ENCODE measurements around the gene ODF2.

The ODF2 gene

GRCh38 chr9:128529191-128529590 lies 73.4 kb downstream of the ODF2 start:
- no peaks in the 10 kb centered on the region for H3K27me3 ChIP-seq (ENCODE audit: insufficient read depth, low read length, poor library complexity)
- H3K9ac ChIP-seq (ENCODE audit: low read depth, low read length), result no peak overlapping the region
- H3K79me2 ChIP-seq (ENCODE audit: insufficient read depth, low read length), result no peaks in the 10 kb centered on the region
- no peak for ATAC-seq (ENCODE audit: insufficient read depth, low read depth)
- no peaks in the 10 kb centered on the region for H3K4me1 ChIP-seq (ENCODE audit: insufficient read depth, low read length)
- H2AFZ ChIP-seq (ENCODE audit: low read depth, low read length), result no peak overlapping the region
- H3K9me3 ChIP-seq (ENCODE audit: insufficient read depth, low read length, severe bottlenecking), result no peaks in the 10 kb centered on the region
- no peak for TF ChIP-seq EZH2 (IDR thresholded peaks at IDR 0.05; ENCODE audit: borderline replicate concordance, low read depth, low read length, severe bottlenecking)
- TF ChIP-seq, protein P1, sequence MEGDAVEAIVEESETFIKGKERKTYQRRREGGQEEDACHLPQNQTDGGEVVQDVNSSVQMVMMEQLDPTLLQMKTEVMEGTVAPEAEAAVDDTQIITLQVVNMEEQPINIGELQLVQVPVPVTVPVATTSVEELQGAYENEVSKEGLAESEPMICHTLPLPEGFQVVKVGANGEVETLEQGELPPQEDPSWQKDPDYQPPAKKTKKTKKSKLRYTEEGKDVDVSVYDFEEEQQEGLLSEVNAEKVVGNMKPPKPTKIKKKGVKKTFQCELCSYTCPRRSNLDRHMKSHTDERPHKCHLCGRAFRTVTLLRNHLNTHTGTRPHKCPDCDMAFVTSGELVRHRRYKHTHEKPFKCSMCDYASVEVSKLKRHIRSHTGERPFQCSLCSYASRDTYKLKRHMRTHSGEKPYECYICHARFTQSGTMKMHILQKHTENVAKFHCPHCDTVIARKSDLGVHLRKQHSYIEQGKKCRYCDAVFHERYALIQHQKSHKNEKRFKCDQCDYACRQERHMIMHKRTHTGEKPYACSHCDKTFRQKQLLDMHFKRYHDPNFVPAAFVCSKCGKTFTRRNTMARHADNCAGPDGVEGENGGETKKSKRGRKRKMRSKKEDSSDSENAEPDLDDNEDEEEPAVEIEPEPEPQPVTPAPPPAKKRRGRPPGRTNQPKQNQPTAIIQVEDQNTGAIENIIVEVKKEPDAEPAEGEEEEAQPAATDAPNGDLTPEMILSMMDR (IDR thresholded peaks at IDR 0.05; ENCODE audit: borderline replicate concordance, extremely low read depth, low read length, poor library complexity, severe bottlenecking), result no peak
- H3K36me3 ChIP-seq (ENCODE audit: insufficient read depth, low read length), result peaks cover 70% of the 10 kb centered on the region
- no peak overlapping the region for H3K27ac ChIP-seq (ENCODE audit: low read length)
- H3K4me3 ChIP-seq (ENCODE audit: low read depth in 1 of 2, low read length in 2 of 2), result no peak overlapping the region
- DNase-seq, result no peak
- H3K4me2 ChIP-seq (ENCODE audit: insufficient read depth, low read length), result no peak overlapping the region
- H4K20me1 ChIP-seq (ENCODE audit: insufficient read depth, low read length), result no peaks in the 10 kb centered on the region

- peaks cover 67% of the 10 kb centered on the region for H3K36me3 ChIP-seq (ENCODE audit: insufficient read depth, low read length)
- DNase-seq, result no peak
- ATAC-seq (ENCODE audit: insufficient read depth, low read depth), result no peak
- no peaks in the 10 kb centered on the region for H3K27me3 ChIP-seq (ENCODE audit: insufficient read depth, low read length, poor library complexity)
- no peak overlapping the region for H3K27ac ChIP-seq (ENCODE audit: low read length)
- H4K20me1 ChIP-seq (ENCODE audit: insufficient read depth, low read length), result no peaks in the 10 kb centered on the region
- no peak overlapping the region for H3K4me3 ChIP-seq (ENCODE audit: low read depth in 1 of 2, low read length in 2 of 2)
- no peak for TF ChIP-seq EZH2 (IDR thresholded peaks at IDR 0.05; ENCODE audit: borderline replicate concordance, low read depth, low read length, severe bottlenecking)
- TF ChIP-seq, protein P1 (IDR thresholded peaks at IDR 0.05; ENCODE audit: borderline replicate concordance, extremely low read depth, low read length, poor library complexity, severe bottlenecking), result no peak
- H3K79me2 ChIP-seq (ENCODE audit: insufficient read depth, low read length), result no peaks in the 10 kb centered on the region
- no peak overlapping the region for H3K9ac ChIP-seq (ENCODE audit: low read depth, low read length)
- H3K9me3 ChIP-seq (ENCODE audit: insufficient read depth, low read length, severe bottlenecking), result no peaks in the 10 kb centered on the region
- H2AFZ ChIP-seq (ENCODE audit: low read depth, low read length), result no peak overlapping the region
- H3K4me1 ChIP-seq (ENCODE audit: insufficient read depth, low read length), result no peaks in the 10 kb centered on the region
- H3K4me2 ChIP-seq (ENCODE audit: insufficient read depth, low read length), result no peak overlapping the region
These were observed 76.8 kb downstream of the ODF2 start for GRCh38 chr9:128532581-128532980.

GRCh38 chr9:128540634-128541360 lies 85.0 kb downstream of the ODF2 start:
- no peaks in the 10 kb centered on the region for H3K27me3 ChIP-seq (ENCODE audit: insufficient read depth, low read length, poor library complexity)
- H3K36me3 ChIP-seq (ENCODE audit: insufficient read depth, low read length), result peaks cover 59% of the 10 kb centered on the region
- no peak overlapping the region for H2AFZ ChIP-seq (ENCODE audit: low read depth, low read length)
- no peaks in the 10 kb centered on the region for H3K79me2 ChIP-seq (ENCODE audit: insufficient read depth, low read length)
- TF ChIP-seq EZH2 (IDR thresholded peaks at IDR 0.05; ENCODE audit: borderline replicate concordance, low read depth, low read length, severe bottlenecking), result no peak
- TF ChIP-seq, protein P1 (IDR thresholded peaks at IDR 0.05; ENCODE audit: borderline replicate concordance, extremely low read depth, low read length, poor library complexity, severe bottlenecking), result no peak
- H3K9ac ChIP-seq (ENCODE audit: low read depth, low read length), result no peak overlapping the region
- H3K9me3 ChIP-seq (ENCODE audit: insufficient read depth, low read length, severe bottlenecking), result no peaks in the 10 kb centered on the region
- no peaks in the 10 kb centered on the region for H3K4me1 ChIP-seq (ENCODE audit: insufficient read depth, low read length)
- ATAC-seq (ENCODE audit: insufficient read depth, low read depth) (no peak), DNase-seq (no peak)
- H3K4me3 ChIP-seq (ENCODE audit: low read depth in 1 of 2, low read length in 2 of 2), result no peak overlapping the region
- H3K4me2 ChIP-seq (ENCODE audit: insufficient read depth, low read length), result no peak overlapping the region
- no peak overlapping the region for H3K27ac ChIP-seq (ENCODE audit: low read length)
- H4K20me1 ChIP-seq (ENCODE audit: insufficient read depth, low read length), result no peaks in the 10 kb centered on the region

Measured in DND-41 (cell line).